ENCODE measurements around the gene GRAP2. TPM values are rescaled to one million over a fixed set of nuclear protein-coding genes. Genes with fewer than 3 reads are reported as not detected.
"Not testable (repeated sequence)": the region's sequence is repeated elsewhere in the genome, so short reads cannot be mapped to it uniquely, and the experiment has no call there.

The GRAP2 gene
- total RNA-seq, 4 donors from 2014 or later: 0.97 to 2.0 TPM; not detected in 2

- H3K27ac ChIP-seq: no peak overlapping the region
These were observed 90.4 kb downstream of the GRAP2 start for GRCh38 chr22:39991159-39991860.

GRCh38 chr22:39992088-39992826 lies 91.4 kb downstream of the GRAP2 start:
- no peak for DNase-seq
- Histone ChIP-seq H3K36me3 (no peaks in the 10 kb centered on the region), H3K27me3 (peaks cover 8 to 10% of the 10 kb centered on the region in 2 donors), H3K4me1 (no peaks in the 10 kb centered on the region), H3K4me3 (no peak overlapping the region), H3K27ac (no peak overlapping the region), H3K9me3 (no peaks in the 10 kb centered on the region)
- intact Hi-C loops (cut with DNase I; ENCODE audit: low total_unique reads): no loop called here
- TF ChIP-seq CTCF (IDR thresholded peaks at IDR 0.05): no peak
- no peak for TF ChIP-seq POLR2A (IDR thresholded peaks at IDR 0.05)

More at GRCh38 chr22:39991159-39991860, 90.4 kb downstream of the GRAP2 start:
- no peak for DNase-seq
- Histone ChIP-seq H3K4me1 (no peaks in the 10 kb centered on the region), H3K4me3 (no peak overlapping the region), H3K9me3 (no peaks in the 10 kb centered on the region), H3K36me3 (no peaks in the 10 kb centered on the region), H3K27me3 (peaks cover 8 to 10% of the 10 kb centered on the region in 2 donors)
- TF ChIP-seq CTCF (IDR thresholded peaks at IDR 0.05): no peak
- TF ChIP-seq POLR2A (IDR thresholded peaks at IDR 0.05): no peak
- intact Hi-C loops (cut with DNase I; ENCODE audit: low total_unique reads): no loop called here

DNA sequence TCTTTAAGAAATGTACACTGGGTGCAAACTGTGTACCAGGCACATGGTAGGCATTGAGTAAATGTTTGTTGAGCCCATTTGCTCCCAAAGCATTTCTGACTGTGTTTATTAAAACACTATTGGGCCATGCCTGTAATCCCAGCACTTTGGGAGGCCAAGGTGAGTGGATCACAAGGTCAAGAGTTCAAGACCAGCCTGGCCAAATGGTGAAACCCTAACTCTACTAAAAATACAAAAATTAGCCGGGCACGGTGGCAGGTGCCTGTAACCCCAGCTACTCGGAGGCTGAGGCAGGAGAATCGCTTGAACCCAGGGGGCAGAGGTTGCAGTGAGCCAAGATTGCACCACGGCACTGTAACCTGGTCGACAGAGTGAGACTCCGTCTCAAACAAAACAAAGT lies 92.0 kb downstream of the GRAP2 start:
- H3K27me3 ChIP-seq; H3K36me3 ChIP-seq; H3K9me3 ChIP-seq; H3K27ac ChIP-seq; intact Hi-C loops (cut with DNase I; ENCODE audit: low total_unique reads); H3K4me1 ChIP-seq; DNase-seq; H3K4me3 ChIP-seq: not testable (repeated sequence)

GRCh38 chr22:39994041-39994565 lies 93.2 kb downstream of the GRAP2 start:
- no peak for TF ChIP-seq CTCF (IDR thresholded peaks at IDR 0.05)
- no peak for TF ChIP-seq POLR2A (IDR thresholded peaks at IDR 0.05)
- no peak overlapping the region for H3K27ac ChIP-seq
- intact Hi-C loops (cut with DNase I; ENCODE audit: low total_unique reads): no loop called here
- no peaks in the 10 kb centered on the region for H3K4me1 ChIP-seq
- no peaks in the 10 kb centered on the region for H3K9me3 ChIP-seq
- H3K4me3 ChIP-seq: no peak overlapping the region
- peaks cover 8 to 10% of the 10 kb centered on the region in 2 donors for H3K27me3 ChIP-seq
- no peak for DNase-seq
- H3K36me3 ChIP-seq: no peaks in the 10 kb centered on the region

DNA sequence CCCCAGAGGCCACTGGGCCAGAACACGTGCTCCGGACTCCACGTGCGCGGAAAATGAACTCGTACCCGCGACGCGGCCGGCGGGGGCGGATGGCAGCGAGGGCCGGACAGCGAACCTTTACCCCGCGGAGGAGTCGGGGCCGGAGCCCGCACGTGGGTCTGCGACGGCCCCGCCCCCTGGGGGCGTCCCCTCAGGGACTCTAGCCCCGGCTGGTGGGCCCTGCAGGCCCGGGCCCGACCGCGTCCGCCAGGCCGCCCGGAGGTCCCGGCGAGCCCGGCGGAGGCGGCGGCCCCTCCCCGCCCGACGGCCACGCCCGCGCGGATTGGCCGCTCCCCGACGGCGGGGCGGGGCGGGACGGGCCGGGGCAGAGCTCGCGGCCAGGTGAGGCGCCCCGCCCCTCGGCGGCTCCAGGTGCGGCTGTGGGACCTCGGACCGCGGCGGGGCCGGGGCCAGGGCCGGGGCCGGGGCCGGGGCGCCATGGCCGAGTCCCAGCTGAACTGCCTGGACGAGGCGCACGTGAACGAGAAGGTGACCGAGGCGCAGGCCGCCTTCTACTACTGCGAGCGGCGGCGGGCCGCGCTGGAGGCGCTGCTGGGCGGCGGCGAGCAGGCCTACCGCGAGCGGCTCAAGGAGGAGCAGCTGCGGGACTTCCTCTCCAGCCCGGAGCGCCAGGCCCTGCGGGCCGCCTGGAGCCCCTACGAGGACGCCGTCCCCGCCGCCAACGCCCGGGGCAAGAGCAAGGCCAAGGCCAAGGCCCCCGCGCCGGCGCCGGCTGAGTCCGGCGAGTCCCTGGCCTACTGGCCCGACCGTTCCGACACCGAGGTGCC lies 93.9 kb downstream of the GRAP2 start, which contains the start of gene FAM83F:
FAM83F (plus strand) TSS at position 389 of the 827 bp plus-strand sequence; CDS start at position 478, 89 bp downstream.
- Histone ChIP-seq H3K4me1 (no peaks in the 10 kb centered on the region), H3K9me3 (no peaks in the 10 kb centered on the region), H3K27ac (no peak within 1 kb of the TSS), H3K4me3 (peak within 1 kb of the TSS in 1 of 2 donors; percentile 20), H3K36me3 (no peaks in the 10 kb centered on the region), H3K27me3 (peaks cover 8 to 10% of the 10 kb centered on the region in 2 donors)
- no peak for DNase-seq
- TF ChIP-seq CTCF (IDR thresholded peaks at IDR 0.05) (no peak), POLR2A (IDR thresholded peaks at IDR 0.05) (no peak)
- intact Hi-C loops (cut with DNase I; ENCODE audit: low total_unique reads): no loop called here

All from uterus (tissue), 4 donors.